ENCODE results near the gene MED15. TPM values are rescaled to one million over a fixed set of nuclear protein-coding genes. Genes with fewer than 3 reads are reported as not detected.

The MED15 gene
- total and polyA plus RNA-seq, 2 of the 4 experiments (the other 2 are of a cell fraction): 19.0 to 68.8 TPM

DNA sequence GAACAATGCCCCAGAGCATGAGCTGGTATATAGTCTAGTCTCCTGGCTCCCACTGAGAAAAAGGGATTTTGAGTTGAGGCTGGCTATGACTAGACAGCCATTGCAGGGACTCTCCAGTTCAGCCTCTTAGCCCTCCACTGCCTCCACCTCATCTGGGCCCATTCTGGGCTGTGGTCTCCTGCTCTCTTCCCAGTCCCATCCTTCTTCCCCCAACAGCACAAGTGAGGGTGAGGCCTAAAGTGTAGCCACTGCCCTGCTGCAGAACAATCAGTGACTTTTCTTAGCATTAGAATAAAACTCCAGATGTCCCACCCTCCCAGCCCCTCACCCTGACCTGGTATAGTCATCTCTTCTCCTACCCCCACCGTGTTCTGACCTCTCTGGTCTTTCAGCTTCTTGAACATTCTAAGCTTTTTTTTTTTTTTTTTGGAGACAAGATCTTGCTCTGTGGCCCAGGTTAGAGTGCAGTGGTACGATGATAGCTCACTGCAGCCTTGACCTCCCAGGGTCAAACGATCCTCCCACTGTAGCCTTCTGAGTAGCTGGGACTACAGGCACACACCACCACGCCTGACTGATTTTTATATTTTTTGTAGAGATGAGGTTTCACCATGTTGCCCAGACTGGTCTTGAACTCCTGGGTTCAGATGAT, 4.3 kb downstream of the MED15 start:
- BruUV-seq (replicated peaks): no TSS peak
- TF ChIP-seq USF2 (IDR thresholded peaks at IDR 0.05; ENCODE audit: low read depth, low read length) (no peak), MXI1 (IDR thresholded peaks at IDR 0.05; ENCODE audit: borderline replicate concordance, low read depth, low read length) (no peak), SMC3 (IDR thresholded peaks at IDR 0.05; ENCODE audit: low read depth, low read length) (no peak), FOS (IDR thresholded peaks at IDR 0.05; ENCODE audit: low read depth, low read length) (no peak), NFE2L2 (IDR thresholded peaks at IDR 0.05; ENCODE audit: low read depth, low read length) (no peak), ELK1 (IDR thresholded peaks at IDR 0.05; ENCODE audit: borderline replicate concordance, low read depth, low read length) (no peak), CHD1 (IDR thresholded peaks at IDR 0.05; ENCODE audit: low read depth, low read length) (no peak), POLR2A (IDR thresholded peaks at IDR 0.05; ENCODE audit: low read depth, low read length) (no peak), MAZ (IDR thresholded peaks at IDR 0.05; ENCODE audit: borderline replicate concordance, low read depth, low read length) (no peak)
- TF ChIP-seq, protein P1, sequence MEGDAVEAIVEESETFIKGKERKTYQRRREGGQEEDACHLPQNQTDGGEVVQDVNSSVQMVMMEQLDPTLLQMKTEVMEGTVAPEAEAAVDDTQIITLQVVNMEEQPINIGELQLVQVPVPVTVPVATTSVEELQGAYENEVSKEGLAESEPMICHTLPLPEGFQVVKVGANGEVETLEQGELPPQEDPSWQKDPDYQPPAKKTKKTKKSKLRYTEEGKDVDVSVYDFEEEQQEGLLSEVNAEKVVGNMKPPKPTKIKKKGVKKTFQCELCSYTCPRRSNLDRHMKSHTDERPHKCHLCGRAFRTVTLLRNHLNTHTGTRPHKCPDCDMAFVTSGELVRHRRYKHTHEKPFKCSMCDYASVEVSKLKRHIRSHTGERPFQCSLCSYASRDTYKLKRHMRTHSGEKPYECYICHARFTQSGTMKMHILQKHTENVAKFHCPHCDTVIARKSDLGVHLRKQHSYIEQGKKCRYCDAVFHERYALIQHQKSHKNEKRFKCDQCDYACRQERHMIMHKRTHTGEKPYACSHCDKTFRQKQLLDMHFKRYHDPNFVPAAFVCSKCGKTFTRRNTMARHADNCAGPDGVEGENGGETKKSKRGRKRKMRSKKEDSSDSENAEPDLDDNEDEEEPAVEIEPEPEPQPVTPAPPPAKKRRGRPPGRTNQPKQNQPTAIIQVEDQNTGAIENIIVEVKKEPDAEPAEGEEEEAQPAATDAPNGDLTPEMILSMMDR (conservative IDR thresholded peaks at IDR 0.05; ENCODE audit: low read depth, low read length): no peak
- no CpG with 5 or more reads among the region's 4 CpGs for WGBS, 2 experiments (ENCODE audit: extremely low coverage in 2 of 2, insufficient read length in 1 of 2)

More for the DNA sequence above, 4.3 kb downstream of the MED15 start:
- ATAC-seq (ENCODE audit: low read depth) (no peak), DNase-seq (no peak)
- H3K14ac ChIP-seq (replicated peaks; ENCODE audit: low read depth, low read length): 0 out of 2 replicates have a peak overlapping the region, but pooled peaks have one; percentile 16
- intact Hi-C loops (cut with micrococcal nuclease): no loop called here
- peaks cover 20% of the 10 kb centered on the region for H3K9me1 ChIP-seq (ENCODE audit: insufficient read depth, low read length)
- H2AK5ac ChIP-seq (ENCODE audit: low read depth, low read length): no peak overlapping the region
- H3K56ac ChIP-seq (ENCODE audit: extremely low read depth, insufficient read depth, low read length): no peak overlapping the region
- no peak overlapping the region for H4K5ac ChIP-seq (ENCODE audit: low read depth, low read length)
- 0 out of 2 replicates have a peak overlapping the region, but pooled peaks have one; percentile 8 for H3K4ac ChIP-seq (ENCODE audit: low read depth, low read length)
- H3K9ac ChIP-seq (ENCODE audit: low read depth, low read length): no peak overlapping the region
- peaks cover 3 to 54% of the 10 kb centered on the region in 2 experiments for H3K79me1 ChIP-seq (ENCODE audit: low read depth in 1 of 2, low read length in 2 of 2)
- H3K4me1 ChIP-seq (ENCODE audit: control insufficient read depth, insufficient read depth, low read length): peaks cover 22% of the 10 kb centered on the region
- peak overlapping the region in 1 of 2 experiments; percentile 17; a peak in 1 of 4 replicates for H4K8ac ChIP-seq (ENCODE audit: low read depth in 2 of 2, low read length in 2 of 2)
- in situ Hi-C loops (cut with MboI; ENCODE audit: low sequenced_read_pairs): loop anchor here (5.0 kb wide), 1 partner anchor 46 kb away; no protein-coding TSS in a partner anchor
- no peaks in the 10 kb centered on the region for H3K27me3 ChIP-seq (ENCODE audit: control insufficient read depth, insufficient read depth, low read length)
- no peak overlapping the region for H2AFZ ChIP-seq (replicated peaks; ENCODE audit: low read length, poor library complexity)
- H2BK20ac ChIP-seq (ENCODE audit: low read depth, low read length): no peak overlapping the region
- no peak overlapping the region; the same call in 1 of the 2 replicates for H3K27ac ChIP-seq (ENCODE audit: insufficient read depth, low read length)
- H3K9me3 ChIP-seq (ENCODE audit: control insufficient read depth, insufficient read depth, low read length): no peaks in the 10 kb centered on the region
- H4K20me1 ChIP-seq (ENCODE audit: insufficient read depth, low read length): peaks cover 74% of the 10 kb centered on the region
- H4K91ac ChIP-seq (ENCODE audit: insufficient read depth, low read depth, low read length): no peak overlapping the region
- H3K23ac ChIP-seq (ENCODE audit: low read depth, low read length): no peak overlapping the region
- peaks cover 13% of the 10 kb centered on the region for H3K36me3 ChIP-seq (ENCODE audit: control insufficient read depth, insufficient read depth, low read length)
- H3K4me2 ChIP-seq (ENCODE audit: low read depth, low read length): no peak overlapping the region
- no peak overlapping the region for H2BK15ac ChIP-seq (ENCODE audit: low read depth, low read length)
- dilution Hi-C loops (cut with HindIII; ENCODE audit: low sequenced_read_pairs, unreplicated experiment): no loop called here
- H3K4me3 ChIP-seq (ENCODE audit: insufficient read depth, low read depth, low read length): no peak overlapping the region
- CTCF ChIA-PET: interaction anchor here (0.6 kb wide), 1 partner anchor 13 kb away, joined by 4 read pairs; no protein-coding TSS in a partner anchor
- no peak overlapping the region for H3K18ac ChIP-seq (ENCODE audit: low read depth, low read length)
- H2BK120ac ChIP-seq (ENCODE audit: low read depth, low read length): no peak overlapping the region
- POLR2A ChIA-PET (ENCODE audit: unreplicated experiment): interaction anchor here (1.1 kb wide), 1 partner anchor 58 kb away, joined by 5 read pairs; no protein-coding TSS in a partner anchor
- H2BK5ac ChIP-seq (ENCODE audit: low read depth, low read length, poor library complexity, severe bottlenecking): no peak overlapping the region
- no peak overlapping the region for H2AK9ac ChIP-seq (replicated peaks; ENCODE audit: low read depth, low read length, poor library complexity)

All from IMR-90 (cell line).